ENCODE measurements around the gene ERICH2. TPM values are rescaled to one million over a fixed set of nuclear protein-coding genes. Genes with fewer than 3 reads are reported as not detected.

The ERICH2 gene
- total RNA-seq, 1 donor from 2014 or later = 0.82 TPM

GRCh38 chr2:170822290-170823087 lies 52.3 kb downstream of the ERICH2 start:
- intact Hi-C loops (cut with micrococcal nuclease) = no loop called here
- peak; percentile 36 for TF ChIP-seq CTCF (IDR thresholded peaks at IDR 0.05; ENCODE audit: borderline replicate concordance)
- Histone ChIP-seq H3K4me1 (peaks cover 58% of the 10 kb centered on the region), H3K27ac (replicated peaks) (no peak overlapping the region), H3K4me3 (peak overlapping the region; percentile 64), H3K36me3 (no peaks in the 10 kb centered on the region), H3K9me3 (replicated peaks) (no peaks in the 10 kb centered on the region), H3K27me3 (ENCODE audit: low read depth) (peaks cover 99% of the 10 kb centered on the region)
- DNase-seq = no peak

- Histone ChIP-seq H3K27me3 (ENCODE audit: low read depth) (peaks cover 96% of the 10 kb centered on the region), H3K36me3 (no peaks in the 10 kb centered on the region), H3K27ac (replicated peaks) (no peak overlapping the region), H3K4me3 (peak overlapping the region; percentile 64), H3K9me3 (replicated peaks) (no peaks in the 10 kb centered on the region), H3K4me1 (peaks cover 50% of the 10 kb centered on the region)
- intact Hi-C loops (cut with micrococcal nuclease) = no loop called here
- no peak for DNase-seq
- TF ChIP-seq CTCF (IDR thresholded peaks at IDR 0.05; ENCODE audit: borderline replicate concordance) = no peak
Measured at GRCh38 chr2:170823088-170823897, 53.1 kb downstream of the ERICH2 start.

GRCh38 chr2:170823898-170824215 lies 53.7 kb downstream of the ERICH2 start:
- Histone ChIP-seq H3K36me3 (no peaks in the 10 kb centered on the region), H3K27ac (replicated peaks) (no peak overlapping the region), H3K27me3 (ENCODE audit: low read depth) (peaks cover 93% of the 10 kb centered on the region), H3K4me1 (peaks cover 45% of the 10 kb centered on the region), H3K4me3 (peak overlapping the region; percentile 64), H3K9me3 (replicated peaks) (no peaks in the 10 kb centered on the region)
- TF ChIP-seq CTCF (IDR thresholded peaks at IDR 0.05; ENCODE audit: borderline replicate concordance) = no peak
- no peak for DNase-seq
- intact Hi-C loops (cut with micrococcal nuclease) = no loop called here

- TF ChIP-seq CTCF (IDR thresholded peaks at IDR 0.05; ENCODE audit: borderline replicate concordance) = no peak
- Histone ChIP-seq H3K27ac (replicated peaks) (no peak overlapping the region), H3K27me3 (ENCODE audit: low read depth) (peaks cover 93% of the 10 kb centered on the region), H3K9me3 (replicated peaks) (no peaks in the 10 kb centered on the region), H3K4me1 (peaks cover 45% of the 10 kb centered on the region), H3K36me3 (no peaks in the 10 kb centered on the region), H3K4me3 (no peak overlapping the region)
- no peak for DNase-seq
- intact Hi-C loops (cut with micrococcal nuclease) = no loop called here
Measured at GRCh38 chr2:170824526-170825015, 54.4 kb downstream of the ERICH2 start.

- Histone ChIP-seq H3K36me3 (no peaks in the 10 kb centered on the region), H3K9me3 (replicated peaks) (no peaks in the 10 kb centered on the region), H3K27me3 (ENCODE audit: low read depth) (peaks cover 78% of the 10 kb centered on the region), H3K4me3 (no peak overlapping the region), H3K4me1 (peaks cover 10% of the 10 kb centered on the region), H3K27ac (replicated peaks) (no peak overlapping the region)
- no peak for DNase-seq
- intact Hi-C loops (cut with micrococcal nuclease) = no loop called here
- TF ChIP-seq CTCF (IDR thresholded peaks at IDR 0.05; ENCODE audit: borderline replicate concordance) = no peak
Measured at GRCh38 chr2:170827841-170828532, 57.8 kb downstream of the ERICH2 start.

All from left ventricle myocardium inferior (tissue), 1 donor.